ENCODE results near the gene KMT2E.

Gene KMT2E

DNA sequence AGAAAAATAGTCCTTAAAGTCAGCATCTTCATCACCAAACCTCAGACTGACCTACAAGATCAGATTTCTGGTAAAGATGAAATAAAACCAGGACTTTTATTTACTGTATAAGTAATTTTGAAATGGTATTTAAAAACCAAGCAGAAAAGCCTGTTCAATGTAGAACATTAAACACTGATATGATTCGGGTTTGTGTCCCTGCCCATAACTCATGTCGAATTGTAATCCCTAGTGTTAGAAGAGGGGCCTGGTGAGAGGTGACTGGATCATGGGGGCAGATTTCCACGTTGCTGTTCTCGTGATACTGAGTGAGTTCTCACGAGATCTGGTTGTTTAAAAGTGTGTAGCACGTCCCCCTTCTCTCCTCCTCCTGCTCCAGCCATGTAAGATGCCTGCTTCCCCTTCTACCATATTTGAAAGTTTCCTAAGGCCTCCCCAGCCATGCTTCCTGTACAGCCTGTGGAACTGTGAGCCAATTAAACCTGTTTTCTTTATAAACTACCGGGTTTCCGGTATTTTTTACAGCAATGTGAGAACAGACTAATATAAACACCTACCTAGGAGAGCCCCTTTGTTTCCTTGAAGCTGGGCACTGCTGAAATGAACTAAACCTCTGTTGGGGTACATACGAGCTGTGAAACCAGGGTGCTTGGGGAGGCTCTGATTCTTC is 120.1 kb downstream of the KMT2E start:
- no peak for DNase-seq

DNA sequence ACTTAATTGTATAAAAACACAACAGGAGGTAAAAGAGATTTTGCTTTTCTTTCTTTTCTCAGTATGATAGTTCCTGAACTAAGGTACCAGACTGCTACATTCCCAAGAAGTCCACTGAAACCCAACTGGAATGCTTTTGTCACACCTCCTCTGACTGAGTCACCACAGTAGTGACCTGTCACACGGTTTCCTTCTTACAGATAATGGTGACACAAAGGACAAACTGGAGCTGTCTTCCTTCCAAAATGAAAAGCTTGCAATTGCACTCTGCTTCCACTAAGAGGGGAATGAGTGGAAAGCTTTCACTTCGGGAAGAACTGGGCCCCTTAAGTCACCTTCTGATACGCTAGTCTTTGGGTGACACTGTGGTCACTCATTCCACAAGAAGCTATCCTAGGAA is 122.2 kb downstream of the KMT2E start:
- no peak for DNase-seq

DNA sequence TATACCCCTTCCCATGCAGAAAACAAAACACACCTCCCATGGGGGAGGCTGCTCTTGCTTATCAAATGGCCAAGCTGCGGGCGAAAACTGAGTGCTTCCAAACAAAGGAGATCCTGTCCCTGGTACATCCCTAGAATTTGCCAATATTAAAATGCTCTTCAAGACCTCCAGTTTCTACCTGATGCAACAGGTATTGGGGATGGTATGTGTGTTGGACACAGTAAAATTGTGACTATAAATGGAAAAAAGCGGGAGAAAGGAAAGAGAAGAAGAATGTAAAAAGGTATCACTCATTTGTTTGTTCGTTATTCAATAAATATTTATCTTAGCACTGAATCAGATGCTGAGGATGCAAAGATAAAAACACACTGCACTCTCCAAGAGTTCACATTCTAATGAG is 123.9 kb downstream of the KMT2E start:
- no peak for DNase-seq

DNA sequence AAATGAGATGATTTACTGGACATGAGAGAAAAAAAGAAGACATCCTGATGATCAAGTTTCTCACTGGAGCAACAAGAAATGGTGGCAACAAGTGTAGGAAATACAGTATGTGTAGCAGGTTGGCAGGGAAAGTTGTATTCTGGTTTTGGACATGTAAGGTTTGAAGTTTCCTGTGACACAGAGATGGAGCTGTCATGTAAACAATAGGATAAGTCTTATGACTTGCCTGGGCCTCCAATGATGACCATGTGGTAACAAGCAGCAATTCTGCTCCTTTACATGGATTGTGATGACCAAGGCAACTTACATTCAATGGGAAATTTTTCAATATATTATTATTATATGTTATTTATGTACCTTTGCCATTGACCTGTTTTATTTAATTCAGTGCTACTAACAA is 125.4 kb downstream of the KMT2E start:
- no peak for DNase-seq

DNA sequence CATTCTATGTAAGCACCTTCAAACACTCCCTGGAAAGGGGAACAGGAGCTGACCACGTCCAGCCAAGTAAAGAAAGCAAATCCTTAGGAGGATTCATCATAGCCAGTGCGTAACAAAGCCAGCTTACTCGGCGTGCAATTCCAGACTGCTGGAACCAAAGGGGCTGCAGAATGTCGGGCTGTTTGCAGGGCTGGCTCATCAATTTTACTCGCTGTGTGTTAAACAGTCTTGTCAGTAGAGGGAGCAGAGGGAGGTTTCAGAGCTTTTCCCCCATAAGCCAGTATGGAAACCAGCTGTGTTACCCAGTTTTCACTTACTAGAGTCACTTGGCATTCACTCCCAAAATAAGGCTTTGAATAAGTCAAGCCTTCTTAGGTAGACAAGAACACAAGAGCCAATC is 127.1 kb downstream of the KMT2E start:
- no peak for DNase-seq

DNA sequence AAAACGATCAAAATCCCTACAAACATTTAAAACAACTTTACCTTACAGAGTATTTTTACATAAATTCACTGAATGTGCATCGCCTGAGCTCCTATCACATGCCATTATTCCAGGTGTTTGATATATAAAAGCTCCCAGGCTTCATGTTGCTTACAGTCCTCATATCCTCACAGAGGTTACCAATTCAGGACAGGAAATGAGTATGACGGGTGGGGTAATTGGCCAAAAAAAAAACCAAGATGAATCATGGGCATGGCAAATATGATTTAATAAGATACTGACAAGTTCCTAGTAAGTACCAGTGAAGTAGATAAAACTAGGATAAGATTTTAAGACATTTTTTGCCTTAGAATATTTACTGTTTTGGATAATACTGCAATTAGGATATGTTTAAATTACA is 135.8 kb downstream of the KMT2E start:
- DNase-seq: no peak

DNA sequence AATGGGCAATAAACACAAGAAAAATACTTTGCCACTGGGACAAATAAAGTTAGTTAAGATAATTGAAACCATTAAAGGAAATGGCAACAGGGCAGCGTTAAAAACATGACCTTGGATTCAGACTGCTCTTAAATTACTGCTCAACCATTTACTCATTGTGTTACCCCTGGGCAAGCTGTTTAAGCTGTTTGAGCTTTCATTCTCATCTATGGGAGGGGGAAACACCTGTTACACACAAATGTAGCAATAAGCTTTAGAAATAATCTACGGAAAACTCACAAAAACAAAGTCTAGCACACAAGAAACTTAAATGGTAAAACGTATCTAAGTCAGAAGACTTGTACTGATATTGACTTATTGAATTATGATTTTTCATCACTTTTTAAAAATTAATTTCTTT is 137.1 kb downstream of the KMT2E start:
- no peak for DNase-seq

DNA sequence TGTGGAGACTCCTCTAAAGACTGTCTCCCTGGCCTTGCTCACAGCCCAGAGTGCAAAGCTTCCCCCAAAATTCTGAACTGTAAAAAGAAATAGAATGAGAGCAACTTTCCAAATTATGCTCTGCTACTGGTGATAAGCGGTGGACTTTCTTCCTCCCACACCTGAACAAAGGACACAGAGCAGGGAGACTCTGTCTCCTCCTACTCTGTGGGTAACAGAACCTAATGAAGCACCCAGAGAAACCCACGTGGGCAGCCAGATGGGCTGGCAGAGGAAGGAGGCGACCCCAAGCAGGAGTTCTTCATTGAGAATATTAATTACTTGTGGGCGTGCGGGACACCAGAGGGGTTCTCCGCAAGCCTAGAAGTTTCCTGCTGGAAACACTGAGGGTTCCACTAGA is 139.5 kb downstream of the KMT2E start:
- DNase-seq: no peak

DNA sequence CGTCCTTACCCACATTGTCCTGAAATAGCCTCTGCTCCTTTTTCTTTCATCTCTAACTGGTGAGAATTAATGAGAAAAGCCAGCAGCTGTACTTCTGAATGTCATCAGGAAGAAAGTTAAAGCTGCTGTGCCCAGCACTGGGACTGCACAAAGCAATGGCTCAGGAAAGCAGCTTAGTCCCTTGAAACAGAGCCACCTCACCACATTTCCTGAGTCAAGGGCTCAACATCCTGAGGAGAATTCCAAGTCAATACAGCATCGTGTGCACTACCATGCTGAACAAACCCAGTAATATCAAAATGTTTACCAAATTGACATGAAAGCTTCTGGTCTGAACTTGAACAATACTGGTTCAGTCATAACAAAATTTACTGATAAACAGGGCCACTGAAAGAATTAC is 140.1 kb downstream of the KMT2E start:
- no peak for DNase-seq

DNA sequence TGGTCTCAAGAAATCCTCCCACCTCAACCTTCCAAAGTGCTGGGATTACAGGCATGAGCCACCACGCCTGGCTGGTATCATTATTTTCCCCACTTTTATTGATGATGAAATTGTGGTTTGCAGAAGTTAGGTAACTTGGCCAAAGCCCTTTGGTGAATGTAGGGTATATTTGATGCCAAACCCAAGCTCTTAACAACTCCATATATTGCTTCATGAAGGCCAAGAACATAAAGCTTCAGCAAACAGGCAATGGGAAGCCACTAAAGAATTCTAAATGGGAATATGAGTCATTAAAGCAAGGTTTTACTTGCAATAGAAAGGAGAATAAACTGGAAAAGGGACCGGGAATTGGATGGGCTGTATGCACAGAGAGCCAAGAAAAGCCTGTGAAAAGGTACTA is 142.7 kb downstream of the KMT2E start:
- DNase-seq: no peak

DNA sequence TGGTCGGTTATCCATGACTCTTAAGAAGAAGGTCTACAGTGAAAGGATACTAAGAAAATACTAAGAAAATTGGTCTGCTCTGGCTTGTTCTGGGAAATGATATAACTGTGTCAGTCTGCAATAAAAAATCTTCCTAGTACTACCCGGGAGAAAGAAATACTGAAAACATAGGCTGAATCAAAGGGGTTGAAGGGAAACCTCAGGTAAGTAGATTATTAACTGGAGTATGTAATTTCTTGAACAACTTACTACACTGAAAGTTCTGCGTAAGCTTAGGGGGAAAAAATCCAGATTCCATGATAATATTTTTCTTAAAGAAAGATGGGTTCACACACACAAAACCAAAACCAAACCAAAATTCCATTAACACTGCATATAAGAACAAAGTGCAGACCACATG is 143.3 kb downstream of the KMT2E start:
- DNase-seq: no peak

DNA sequence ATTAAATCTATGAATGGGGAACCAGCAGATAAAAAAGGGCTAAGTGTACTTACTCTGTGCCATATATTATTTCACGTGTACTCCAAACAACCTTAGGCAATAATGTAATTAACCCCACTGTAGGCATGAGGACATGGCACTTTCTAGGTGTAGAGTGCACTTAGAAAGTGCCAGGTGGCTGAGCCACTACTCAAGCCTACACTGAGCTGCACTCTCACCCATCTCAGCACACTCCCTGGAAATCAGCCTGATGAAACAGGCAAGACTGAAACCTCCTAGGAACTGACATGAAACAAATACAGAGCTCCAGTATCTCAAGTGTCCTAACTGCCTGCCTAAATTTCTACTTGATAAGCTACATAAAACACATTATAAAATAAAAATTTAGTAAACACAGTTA is 147.4 kb downstream of the KMT2E start:
- DNase-seq: no peak
